Endothelial cell of hepatic sinusoid (primary cell): ENCODE data around the gene SLC49A3.
"Not testable (repeated sequence)": the region's sequence is repeated elsewhere in the genome, so short reads cannot be mapped to it uniquely, and the experiment has no call there.

ENCODE experiments used
- in situ Hi-C: cut with HindIII; loops from 2 replicates; pipeline ENCODE4 v1.10.0; 2017; ENCODE audit warnings: low sequenced_read_pairs

Gene SLC49A3

DNA sequence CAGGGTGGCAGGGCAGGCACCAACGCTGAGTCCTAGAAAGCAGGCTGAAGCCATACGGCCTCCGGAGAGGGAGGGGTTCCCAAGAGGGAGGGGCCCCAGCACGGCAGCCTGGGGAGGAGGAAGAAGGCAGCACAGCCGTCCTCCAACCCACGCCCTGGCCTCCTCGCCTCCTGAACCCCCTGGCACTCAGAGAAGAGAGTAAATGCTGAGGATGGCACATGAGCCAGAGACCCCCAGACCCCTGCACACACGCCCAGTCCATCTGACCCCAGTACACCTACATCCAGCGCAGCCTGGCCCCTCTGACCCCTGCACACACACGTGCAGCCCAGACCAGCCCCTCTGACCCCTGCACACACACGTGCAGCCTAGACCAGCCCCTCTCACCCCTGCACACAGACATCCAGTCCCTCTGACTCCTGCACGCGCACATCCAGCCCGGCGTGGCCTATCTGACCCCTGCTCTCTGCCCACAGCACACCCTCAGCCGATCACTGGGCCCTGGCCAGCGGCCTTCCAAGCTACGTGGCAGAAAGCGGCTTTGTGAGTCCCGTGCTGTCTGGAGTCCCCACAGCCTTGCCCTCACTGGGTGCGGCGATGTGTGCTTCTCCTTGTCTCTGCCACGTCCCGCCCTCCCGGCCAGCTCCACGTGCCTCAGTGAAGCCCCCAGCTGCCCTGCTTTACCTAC is 33.3 kb downstream of the SLC49A3 start:
- in situ Hi-C loops, result no loop called here

DNA sequence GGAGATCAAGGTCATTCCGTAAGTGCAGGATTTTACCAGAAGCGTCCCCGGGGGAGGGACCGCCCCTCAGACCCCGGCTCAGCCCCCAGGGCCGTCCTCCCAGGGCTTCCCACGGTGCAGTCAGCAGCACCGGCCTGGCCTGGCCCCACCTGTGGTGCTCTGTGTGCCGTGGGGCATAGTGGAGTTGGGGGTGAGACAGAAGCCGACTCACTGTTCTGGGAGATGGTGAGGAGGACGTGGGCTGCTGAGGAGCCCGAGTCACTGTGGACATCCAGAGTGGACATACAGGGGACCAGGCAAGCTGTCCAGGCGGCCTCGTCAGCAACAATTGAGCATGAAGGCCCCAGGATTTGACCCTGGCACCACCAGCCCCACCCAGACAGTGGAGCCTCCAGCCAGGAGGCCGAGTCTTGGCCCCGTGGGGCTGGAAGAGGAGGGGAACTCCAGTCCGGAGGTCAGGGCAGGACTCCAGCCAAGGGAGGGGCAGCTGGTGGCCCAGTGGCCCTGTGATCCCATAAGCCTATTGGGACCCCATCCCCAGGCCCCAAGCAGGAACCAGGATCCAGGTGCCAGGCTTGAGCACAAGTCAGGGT is 34.0 kb downstream of the SLC49A3 start:
- in situ Hi-C loops, result no loop called here

DNA sequence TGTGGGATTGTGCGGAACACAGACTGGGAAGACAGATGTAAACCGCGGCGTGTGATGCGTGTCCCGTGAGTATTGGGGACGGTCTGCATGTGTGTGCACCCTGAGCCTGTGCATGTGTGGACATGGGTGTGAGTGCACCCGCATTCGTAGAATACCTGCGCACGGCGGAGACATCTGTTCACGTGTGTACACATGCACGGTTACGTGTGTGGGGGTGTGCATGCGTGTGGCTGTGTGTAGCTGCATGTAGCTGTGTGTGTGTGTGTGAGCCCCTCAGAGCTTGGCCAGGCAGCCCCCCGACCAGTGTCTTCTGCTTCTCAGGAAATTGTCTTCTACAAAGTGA is 34.5 kb downstream of the SLC49A3 start:
- in situ Hi-C loops, result no loop called here

DNA sequence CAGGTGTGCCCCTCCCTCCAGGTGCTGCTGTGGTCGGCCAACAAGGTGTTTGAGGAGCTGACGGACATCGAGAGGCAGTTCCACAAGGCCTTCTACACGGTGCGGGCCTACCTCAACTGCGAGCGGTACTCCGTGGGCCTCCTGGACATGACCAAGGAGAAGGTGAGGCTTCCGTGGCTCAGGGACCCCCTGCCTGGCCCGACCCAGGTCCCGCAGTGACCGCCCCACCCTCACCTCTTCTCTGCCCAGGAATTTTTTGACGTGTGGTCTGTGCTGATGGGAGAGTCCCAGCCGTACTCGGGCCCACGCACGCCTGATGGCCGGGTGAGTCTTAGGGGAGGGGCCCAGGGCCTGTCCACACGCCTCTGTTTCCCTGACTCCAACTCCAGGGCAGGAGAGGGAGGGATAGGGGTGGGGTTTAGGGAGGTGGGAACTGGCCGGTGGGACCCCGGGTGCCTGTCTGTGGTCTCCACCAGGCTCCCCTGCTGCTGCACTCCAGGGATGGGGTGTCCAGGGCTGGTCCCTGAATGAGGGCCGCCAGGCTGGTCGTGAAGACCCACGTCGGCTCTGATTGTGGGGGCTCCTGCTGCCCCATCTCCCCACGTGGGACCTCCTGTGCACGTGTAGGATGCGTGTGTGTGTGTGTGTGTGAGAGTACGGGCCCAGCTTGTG is 35.0 kb downstream of the SLC49A3 start:
- in situ Hi-C loops, result no loop called here

DNA sequence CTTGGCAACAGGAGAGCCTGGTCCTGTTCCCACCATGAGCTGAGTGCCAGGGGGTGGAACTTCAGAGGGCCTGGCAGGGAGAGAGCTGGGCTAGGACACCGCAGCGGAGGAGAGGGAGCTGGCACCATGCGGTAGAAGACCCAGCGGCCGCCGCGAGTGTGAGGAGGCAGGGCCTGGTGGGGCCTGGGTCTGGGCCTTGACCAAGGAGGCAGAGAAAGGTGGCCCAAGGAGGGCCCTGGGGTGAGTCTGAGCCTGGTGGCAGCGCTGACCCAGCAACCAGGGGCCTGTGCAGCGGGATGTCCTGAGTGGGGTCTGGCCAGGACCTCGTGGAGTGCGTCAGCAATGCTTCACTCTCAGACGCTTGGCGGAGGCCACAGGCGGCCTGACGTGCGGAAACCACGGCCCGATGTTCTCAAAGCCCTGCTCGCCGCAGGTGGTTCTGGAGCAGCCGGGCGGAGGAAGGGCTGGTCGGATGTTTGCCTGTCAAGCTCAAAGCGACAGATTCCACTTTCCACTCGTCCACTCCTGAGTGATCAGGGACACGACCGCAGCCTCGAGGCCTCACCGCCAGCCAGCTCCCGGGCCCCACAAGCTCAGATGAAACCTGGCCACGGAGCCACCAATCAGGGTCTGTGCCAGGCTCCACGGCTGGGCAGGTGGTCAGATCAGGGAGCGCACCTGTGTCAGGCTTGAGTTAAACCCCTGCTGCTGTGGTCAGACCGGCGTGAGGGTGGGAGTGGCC is 35.7 kb downstream of the SLC49A3 start:
- in situ Hi-C loops, result no loop called here

DNA sequence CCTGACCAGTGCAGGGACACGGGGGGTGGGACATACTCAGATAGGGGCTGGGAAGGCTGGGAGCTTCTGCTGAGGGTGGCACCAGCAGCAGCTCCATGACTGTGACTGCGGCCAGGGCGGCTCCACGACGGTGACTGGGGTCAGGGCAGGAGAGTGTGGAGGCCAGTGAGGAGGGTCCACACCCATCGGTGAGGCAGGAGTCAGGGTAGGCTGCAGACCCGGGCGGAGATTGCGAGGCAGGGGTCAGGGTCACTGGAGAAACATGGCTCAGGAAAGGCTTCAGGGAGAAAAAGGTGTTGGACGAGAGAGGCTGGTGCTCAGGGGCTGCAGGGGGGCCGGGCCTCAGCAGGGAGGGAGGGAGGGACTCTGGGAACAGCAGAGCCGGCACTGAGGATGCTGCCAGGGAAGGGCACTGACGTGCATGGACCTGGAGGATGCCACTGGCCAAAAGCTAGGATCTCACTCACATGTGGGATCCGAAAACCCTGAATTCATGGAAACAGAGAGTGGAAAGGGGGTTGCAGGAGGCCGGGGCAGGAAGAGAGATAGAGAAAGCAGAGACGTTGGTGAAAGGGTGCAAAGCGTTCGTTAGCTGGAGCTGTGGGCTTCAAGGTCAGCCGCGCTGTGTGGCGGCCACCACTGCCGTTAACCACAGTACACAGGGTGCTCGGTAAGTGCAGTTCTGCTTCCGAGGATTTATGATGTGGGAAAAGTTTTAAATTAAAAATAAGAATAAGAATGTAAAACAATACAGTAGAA is 36.9 kb downstream of the SLC49A3 start:
- in situ Hi-C loops, result no loop called here

DNA sequence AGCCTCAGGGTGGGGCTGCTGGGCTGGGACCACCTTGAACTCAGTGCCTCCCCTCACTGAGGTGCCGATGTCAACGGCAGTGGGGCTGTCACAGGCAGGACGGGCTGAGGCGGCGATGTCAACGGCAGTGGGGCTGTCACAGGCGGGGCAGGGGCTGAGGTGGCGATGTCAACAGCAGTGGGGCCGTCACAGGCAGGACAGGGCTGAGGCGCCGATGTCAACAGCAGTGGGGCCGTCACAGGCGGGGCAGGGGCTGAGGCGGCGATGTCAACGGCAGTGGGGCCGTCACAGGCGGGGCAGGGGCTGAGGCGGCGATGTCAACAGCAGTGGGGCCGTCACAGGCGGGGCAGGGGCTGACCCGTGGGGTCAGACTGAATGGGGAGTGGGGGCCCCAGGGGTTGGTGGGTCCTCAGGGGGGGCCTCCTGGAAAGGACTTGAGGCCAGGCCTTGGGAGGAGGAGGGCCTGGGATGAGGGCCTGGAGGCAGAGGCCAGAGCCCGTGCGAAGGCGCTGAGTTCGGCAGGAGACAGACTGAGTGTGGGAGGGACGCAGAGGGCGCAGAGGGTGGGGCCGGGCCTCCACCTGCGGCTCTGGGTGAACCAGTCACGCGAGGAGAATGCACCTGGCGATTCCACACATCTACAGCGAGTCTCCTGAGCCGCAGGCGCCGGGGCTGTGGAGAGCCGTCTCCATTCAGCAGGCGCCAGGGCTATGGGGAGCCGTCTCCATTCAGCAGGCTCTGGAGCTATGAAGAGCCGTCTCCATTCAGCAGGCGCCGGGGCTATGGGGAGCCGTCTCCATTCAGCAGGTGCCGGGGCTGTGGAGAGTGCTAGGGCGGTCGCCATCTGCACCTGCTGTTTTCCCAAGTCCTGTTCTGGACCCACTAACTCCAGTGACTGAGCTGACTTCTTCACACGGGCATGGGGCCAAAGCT is 37.7 kb downstream of the SLC49A3 start:
- in situ Hi-C loops, result no loop called here

DNA sequence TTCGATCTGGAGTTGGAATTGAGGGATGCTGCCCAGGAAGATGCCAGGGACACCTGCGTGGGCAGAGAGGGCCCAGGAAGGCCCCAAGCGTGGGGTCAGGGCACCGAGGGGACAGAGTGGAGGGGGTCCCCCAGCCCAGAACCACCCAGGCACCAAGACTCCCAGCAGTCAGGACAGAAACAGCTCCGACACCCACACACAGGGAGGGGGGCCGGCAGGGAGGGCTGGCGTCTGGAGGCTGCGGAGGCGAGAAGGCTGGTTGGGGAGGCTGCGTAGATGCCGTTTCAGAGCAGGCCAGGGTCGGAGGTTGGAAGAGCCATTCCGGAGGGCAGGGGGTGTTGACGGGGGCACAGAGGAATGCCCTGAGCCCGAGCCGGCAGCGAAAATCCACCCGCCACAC is 38.5 kb downstream of the SLC49A3 start:
- in situ Hi-C loops, result no loop called here

DNA sequence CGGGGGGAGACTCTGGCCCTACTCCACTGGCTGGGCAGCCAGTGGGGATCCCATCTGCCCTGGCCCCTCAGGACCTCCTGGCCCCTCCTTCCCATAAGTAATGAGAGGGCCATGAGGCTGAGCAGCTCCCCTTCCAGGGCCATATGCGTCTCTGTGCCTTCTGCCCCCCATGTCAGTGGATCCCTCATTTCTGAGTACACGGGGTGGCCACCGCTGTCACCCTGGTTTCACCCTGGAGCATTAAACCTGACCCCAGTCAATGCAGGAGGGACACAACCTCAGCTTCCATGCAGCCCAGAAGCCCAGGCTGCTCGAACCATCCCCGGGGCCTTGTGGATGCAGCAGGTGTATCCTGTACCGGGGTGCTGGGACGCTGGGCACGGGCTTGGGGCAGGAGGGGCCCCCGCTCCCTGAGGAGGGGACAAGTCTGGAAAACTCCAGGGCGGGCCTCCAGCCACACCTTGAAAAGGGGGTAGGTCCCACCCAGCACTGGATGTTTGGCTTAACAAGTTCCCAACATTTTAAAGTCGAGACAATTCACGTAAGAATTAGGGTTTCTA is 39.1 kb downstream of the SLC49A3 start:
- in situ Hi-C loops, result no loop called here

DNA sequence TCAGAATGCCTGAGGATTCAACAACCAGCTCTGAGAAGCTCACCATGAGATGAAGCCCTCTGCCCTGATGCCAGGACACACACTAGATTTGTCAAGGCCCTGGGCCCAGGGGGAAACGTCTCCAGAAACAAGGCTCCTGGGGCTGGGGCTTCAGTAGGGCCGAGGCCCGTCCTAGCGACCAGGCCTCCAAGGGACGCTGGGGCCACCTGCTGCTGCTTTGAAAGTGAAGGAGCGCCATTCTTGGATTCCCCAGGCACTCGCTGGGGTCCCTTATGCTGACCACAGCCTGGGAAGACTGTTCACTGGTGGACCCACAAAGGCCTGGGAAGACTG is 39.7 kb downstream of the SLC49A3 start:
- in situ Hi-C loops, result no loop called here

DNA sequence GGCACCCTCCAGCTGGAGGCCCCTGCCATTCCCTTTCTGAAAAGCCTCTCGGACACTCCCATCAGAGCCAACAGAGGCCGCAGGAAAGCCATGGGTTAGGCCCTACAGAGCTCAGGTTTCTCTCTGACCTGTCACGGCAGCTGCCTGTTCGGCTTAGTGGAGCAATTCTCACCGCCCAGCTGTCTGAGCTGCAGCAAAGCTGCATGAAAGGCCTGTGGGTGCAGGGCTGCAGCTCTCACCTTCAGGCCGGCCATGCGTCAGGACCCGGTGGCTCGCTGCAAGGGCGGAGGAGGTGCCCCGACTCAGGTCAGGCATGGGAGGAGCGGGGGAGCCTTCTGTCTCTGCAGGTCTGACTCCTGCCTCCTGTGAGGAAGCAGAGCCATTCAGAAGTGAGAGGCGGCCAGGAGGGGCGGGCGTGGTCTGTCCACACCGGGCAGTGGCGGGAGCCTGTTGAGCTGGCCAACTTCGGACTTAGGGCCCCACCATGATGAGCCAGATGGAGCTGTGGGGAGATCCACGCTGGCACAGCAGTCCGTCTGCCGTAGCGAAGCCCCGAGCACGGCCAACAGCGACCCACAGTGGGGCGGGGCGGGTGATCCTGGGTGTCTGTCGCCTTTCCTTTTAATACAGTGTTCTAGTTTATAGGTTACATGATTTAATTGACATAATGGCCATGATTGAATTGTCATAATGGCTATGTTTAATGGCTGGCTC is 40.2 kb downstream of the SLC49A3 start:
- in situ Hi-C loops, result no loop called here

DNA sequence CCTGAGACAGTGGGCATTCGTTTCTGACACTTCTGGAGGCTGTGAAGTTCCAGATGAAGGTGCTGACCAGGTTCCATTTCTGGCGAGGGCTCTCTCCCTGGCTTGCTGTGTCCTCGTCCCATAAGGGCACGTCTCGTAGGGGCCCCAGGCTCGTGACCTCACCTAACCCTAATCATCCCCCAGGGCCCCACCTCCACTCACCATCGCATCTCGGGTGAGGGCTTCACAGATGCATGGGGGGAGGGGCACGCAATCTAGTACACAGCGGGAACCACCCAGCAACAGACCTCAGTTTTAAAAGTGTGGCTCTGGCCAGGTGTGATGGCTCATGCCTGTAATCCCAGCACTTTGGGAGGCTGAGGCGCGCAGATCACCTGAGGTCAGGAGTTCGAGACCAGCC is 41.5 kb downstream of the SLC49A3 start:
- in situ Hi-C loops, result no loop called here

DNA sequence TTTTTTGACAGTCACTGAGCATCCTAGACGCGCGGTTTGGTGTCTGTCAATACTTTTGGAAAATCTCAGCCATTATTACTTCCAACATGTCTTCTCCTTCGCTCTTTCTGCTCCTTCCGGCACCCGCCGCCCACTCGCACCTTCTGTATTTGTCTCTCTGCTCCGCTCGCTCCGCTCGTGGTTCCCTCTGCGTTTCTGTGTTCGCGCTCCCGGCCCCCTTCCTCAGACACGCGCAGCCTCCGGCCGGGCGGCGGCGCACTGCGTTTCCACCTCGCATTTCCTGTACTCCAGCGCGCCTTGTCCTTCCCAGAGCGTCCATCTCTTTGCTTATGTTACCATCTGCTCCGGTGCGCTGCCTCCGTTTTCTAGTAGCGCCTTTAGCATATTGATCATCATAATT is 42.5 kb downstream of the SLC49A3 start:
- in situ Hi-C loops, result no loop called here

DNA sequence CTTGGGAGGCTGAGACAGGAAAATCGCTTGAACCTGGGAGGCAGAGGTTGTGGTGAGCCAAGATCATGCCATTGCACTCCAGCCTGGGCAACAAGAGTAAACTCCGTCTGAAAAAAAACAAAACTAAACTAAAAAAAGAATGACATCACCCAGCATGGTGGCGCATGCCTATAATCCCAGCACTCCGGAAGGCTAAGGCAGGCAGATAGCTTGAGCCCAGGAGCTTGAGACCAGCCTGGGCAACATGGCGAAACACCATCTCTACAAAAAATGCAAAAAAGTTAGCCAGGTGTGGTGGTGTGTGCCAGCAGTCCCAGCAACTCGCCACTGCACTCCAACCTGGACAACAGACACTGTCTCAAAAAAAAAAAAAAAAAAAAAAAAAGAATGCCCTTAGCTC is 46.6 kb downstream of the SLC49A3 start:
- in situ Hi-C loops, result not testable (repeated sequence)

DNA sequence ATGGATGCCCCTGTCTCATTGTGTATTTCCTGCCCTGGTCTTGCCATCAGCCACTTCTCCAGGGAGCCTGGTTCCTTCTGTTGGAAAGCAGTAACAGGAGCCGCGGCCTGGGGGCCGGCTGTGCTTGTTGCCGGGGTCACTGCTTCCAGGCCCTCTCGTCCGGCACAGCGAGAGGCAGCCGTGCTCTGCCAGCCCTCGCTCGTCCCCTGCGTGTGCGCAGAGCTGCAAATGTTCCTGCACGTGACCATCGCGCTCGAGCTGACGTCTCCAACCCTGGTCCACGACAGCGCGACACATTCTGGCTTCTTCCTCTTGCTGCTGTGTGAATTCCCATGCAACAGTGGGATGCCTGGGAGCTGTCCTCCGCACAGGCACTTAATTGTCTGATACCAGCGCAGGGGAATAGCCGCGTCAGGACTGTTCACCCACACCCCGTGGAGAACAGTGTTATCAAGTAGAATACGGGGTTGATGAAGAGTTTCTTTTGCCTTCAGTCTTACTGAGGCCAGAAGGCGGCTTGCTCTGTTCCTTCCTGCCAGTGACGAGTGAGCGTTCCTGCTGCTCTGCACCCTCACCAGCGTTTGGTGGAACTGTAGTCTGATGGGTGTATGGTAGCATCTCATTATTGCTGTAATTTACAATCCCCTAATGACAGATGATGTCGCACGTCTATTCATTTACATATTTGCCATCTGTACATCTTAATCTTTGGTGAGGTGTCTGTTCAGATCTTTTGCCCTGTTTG is 51.2 kb downstream of the SLC49A3 start:
- in situ Hi-C loops, result no loop called here

DNA sequence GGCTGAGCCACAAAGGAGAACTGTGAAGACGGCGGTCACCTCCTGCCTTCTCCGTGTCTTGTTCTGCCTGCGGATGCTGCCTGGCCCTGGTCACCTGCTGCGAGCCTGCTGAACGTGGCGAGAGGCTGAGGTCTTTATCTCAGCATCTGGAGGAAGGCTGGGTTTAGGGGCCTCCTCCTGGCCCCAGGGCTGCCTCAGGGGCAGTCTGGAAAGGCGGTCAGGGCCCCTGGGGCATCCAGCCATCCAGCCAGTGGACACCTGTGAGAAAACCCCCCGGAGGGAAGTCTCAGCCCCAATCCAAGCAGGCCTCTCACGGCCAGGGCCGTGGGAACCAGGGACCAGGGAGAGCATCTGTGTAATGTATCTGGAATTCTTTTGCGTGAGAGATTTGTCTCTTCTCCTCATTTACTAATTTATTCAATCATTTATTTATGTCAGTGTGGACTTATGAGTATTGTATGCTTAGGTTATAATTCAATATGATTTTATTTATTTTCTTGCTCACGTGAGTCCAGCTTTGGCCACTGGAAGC is 52.3 kb downstream of the SLC49A3 start:
- in situ Hi-C loops, result no loop called here

DNA sequence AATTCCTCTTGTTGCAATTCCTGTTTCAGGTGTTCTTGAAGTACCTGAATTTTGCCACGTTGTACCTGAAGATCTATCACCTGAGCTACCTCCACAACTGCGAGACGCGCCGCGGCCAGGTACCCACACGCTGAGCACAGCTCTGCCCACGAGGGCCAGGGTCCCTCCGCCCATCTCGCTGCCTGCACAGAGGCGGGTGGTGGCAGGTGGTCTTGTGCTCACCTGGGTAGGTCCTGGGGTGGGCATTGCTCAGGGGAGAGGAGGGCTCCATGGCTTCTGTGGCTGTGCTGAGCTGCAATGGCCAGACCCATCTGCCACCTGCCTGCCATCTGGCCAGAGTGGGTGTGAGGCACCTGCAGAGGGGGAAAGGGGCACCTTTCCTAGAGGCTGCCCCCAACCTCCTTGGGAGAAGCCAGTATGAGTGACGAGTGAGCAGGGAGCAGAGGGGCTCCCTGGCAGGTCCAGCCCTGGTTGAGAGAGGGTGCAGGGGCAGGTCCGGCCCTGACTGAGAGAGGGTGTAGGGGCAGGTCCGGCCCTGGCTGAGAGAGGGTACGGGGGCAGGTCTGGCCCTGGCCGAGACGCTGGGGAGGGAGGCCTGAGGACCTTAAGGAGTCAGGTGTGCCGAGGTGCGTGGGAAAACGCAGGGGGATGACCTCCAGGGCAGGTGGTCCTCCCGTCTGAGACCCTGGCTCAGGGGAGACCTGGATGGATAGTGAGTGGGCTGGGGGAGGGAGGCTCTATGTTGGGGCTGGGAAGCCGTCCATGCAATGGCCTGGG is 52.9 kb downstream of the SLC49A3 start:
- in situ Hi-C loops, result no loop called here
